PC-3 (cell line): Measurements from ENCODE around the gene RNU7-1. TPM values are rescaled to one million over a fixed set of nuclear protein-coding genes. Genes with fewer than 3 reads are reported as not detected.

Experiments
- ATAC-seq: fragments of 200-7000 bp; cut with Tn5 transposase; 2 replicates; pipeline ENCODE4 v1.9.1; 2020; ENCODE audit warnings: mild to moderate bottlenecking, moderate library complexity
- BruUV-seq: library from RNA; stranded (reverse); fragments of 400-500 nt; replicated peaks from 2 replicates; lab custom pipeline; 2021; lab: Mats Ljungman, UMichigan
- CTCF ChIA-PET: fragments of 300-600 bp; sonication (Branson Sonifier 250); formaldehyde crosslinking; loops from one replicate; lab custom pipeline; 2022; ENCODE audit warnings: antibody characterized with exemption; lab: Charles Lee
- POLR2A ChIA-PET: fragments of 300-600 bp; sonication (Branson Sonifier 250); formaldehyde crosslinking; loops from one replicate; lab custom pipeline; 2022; ENCODE audit warnings: antibody characterized with exemption; ENCODE audit not compliant: unreplicated experiment; lab: Charles Lee
- DNase-seq: peaks from one replicate; pipeline ENCODE4 v3.0.0-alpha.2; 2015
- H2AFZ ChIP-seq: fragments of 300-600 bp; sonication (generic); 2 replicates; pipeline ENCODE4 v1.6.0; 2016; ENCODE audit warnings: antibody characterized with exemption, low read length
- H3F3A ChIP-seq: fragments of 300-600 bp; sonication (generic); one replicate; pipeline ENCODE4 v1.6.0; 2017; ENCODE audit warnings: antibody characterized with exemption, low read length, control low read depth, mild to moderate bottlenecking; ENCODE audit not compliant: unreplicated experiment
- H3K27ac ChIP-seq: fragments of 300-600 bp; sonication (generic); 2 replicates; pipeline ENCODE4 v1.5.1; 2016; ENCODE audit warnings: mild to moderate bottlenecking, low read length
- H3K27me3 ChIP-seq: fragments of 300-600 bp; sonication (generic); 2 replicates; pipeline ENCODE4 v1.6.1; 2016; ENCODE audit warnings: low read length, mixed read lengths
- H3K36me3 ChIP-seq: fragments of 300-600 bp; sonication (generic); 2 replicates; pipeline ENCODE4 v1.6.1; 2016; ENCODE audit warnings: low read depth, mixed run types, low read length, mixed read lengths
- H3K4me1 ChIP-seq: fragments of 300-600 bp; sonication (generic); 2 replicates; pipeline ENCODE4 v1.5.1; 2016; ENCODE audit warnings: low read length; ENCODE audit not compliant: insufficient read depth
- H3K4me2 ChIP-seq: fragments of 300-600 bp; sonication (generic); 2 replicates; pipeline ENCODE4 v1.6.0; 2016; ENCODE audit warnings: low read length
- H3K4me3 ChIP-seq: fragments of 300-600 bp; sonication (generic); 2 replicates; pipeline ENCODE4 v1.5.1; 2016; ENCODE audit warnings: mild to moderate bottlenecking, low read length, mixed read lengths
- H3K79me2 ChIP-seq: fragments of 300-600 bp; sonication (generic); 2 replicates; pipeline ENCODE4 v1.6.1; 2017; ENCODE audit warnings: low read length, mixed read lengths
- H3K9ac ChIP-seq: fragments of 300-600 bp; sonication (generic); 2 replicates; pipeline ENCODE4 v1.6.0; 2016; ENCODE audit warnings: mild to moderate bottlenecking, low read length
- H3K9me2 ChIP-seq: fragments of 300-600 bp; sonication (generic); replicated peaks from 2 replicates; pipeline ENCODE4 v1.6.1; 2016; ENCODE audit warnings: mixed run types, low read length, mixed read lengths
- H3K9me3 ChIP-seq: fragments of 300-600 bp; sonication (generic); 2 replicates; pipeline ENCODE4 v1.6.1; 2016; ENCODE audit warnings: low read length, mixed read lengths
- H4K20me1 ChIP-seq: fragments of 300-600 bp; sonication (generic); 2 replicates; pipeline ENCODE4 v1.6.1; 2016; ENCODE audit warnings: low read length, mixed read lengths
- CTCF ChIP-seq: fragments of 300-600 bp; sonication (generic); conservative IDR thresholded peaks from 2 replicates; pipeline ENCODE4 v1.5.1; 2017; ENCODE audit warnings: antibody characterized with exemption, low read depth, mild to moderate bottlenecking, low read length
- EZH2 ChIP-seq: fragments of 300-600 bp; sonication (generic); IDR thresholded peaks from one replicate; pipeline ENCODE4 v1.6.1; 2017; ENCODE audit warnings: antibody characterized with exemption, mild to moderate bottlenecking, low read length; ENCODE audit not compliant: unreplicated experiment
- EZH2phosphoT487 ChIP-seq: fragments of 300-600 bp; sonication (generic); IDR thresholded peaks from 2 replicates; pipeline ENCODE4 v1.6.1; 2018; ENCODE audit warnings: mild to moderate bottlenecking, antibody characterized with exemption, low read length, borderline replicate concordance
- intact Hi-C: fragments of 100-400 bp; cut with micrococcal nuclease; formaldehyde crosslinking; loops from 2 replicates; pipeline ENCODE4 v1.9.0; 2023
- total RNA-seq: library from RNA; depleted of rRNA; stranded (reverse); fragments of >200 nt; gene quantifications from 2 replicates; pipeline ENCODE4 v1.2.3, GENCODE V29; 2014

RNU7-1 gene
- total RNA-seq, 1 experiment from 2014 or later: not detected

- ATAC-seq (no peak), DNase-seq (no peak)
- peaks cover 10% of the 10 kb centered on the region for H3K4me1 ChIP-seq
- ChIA-PET CTCF (no interaction called here), POLR2A (no interaction called here)
- H3K9me3 ChIP-seq: no peaks in the 10 kb centered on the region
- no peak overlapping the region for H2AFZ ChIP-seq
- H3K27me3 ChIP-seq: no peaks in the 10 kb centered on the region
- BruUV-seq: no TSS peak
- no peak overlapping the region for H3K4me3 ChIP-seq
- H4K20me1 ChIP-seq: no peaks in the 10 kb centered on the region
- intact Hi-C loops: no loop called here
- H3K79me2 ChIP-seq: peaks cover 5% of the 10 kb centered on the region; the same call in 1 of the 2 replicates
- H3K4me2 ChIP-seq: no peak overlapping the region
- H3K9ac ChIP-seq: no peak overlapping the region
- TF ChIP-seq EZH2phosphoT487: no peak
- TF ChIP-seq CTCF: no peak
- TF ChIP-seq EZH2: no peak
- H3K9me2 ChIP-seq: no peaks in the 10 kb centered on the region
- H3K36me3 ChIP-seq: no peaks in the 10 kb centered on the region
- no peak overlapping the region for H3K27ac ChIP-seq
- H3F3A ChIP-seq: peaks cover 3% of the 10 kb centered on the region
Observed at GRCh38 chr12:6950401-6950801, 6.8 kb downstream of the RNU7-1 start.

GRCh38 chr12:6950811-6951540 lies 7.4 kb downstream of the RNU7-1 start, which contains the start of gene PTPN6:
Gene PTPN6 (plus strand): TSS chr12:6951356. CDS start chr12:6951513, 157 bp downstream.
- no peaks in the 10 kb centered on the region for H3K9me3 ChIP-seq
- DNase-seq (no peak), ATAC-seq (no peak)
- BruUV-seq: no TSS peak
- H2AFZ ChIP-seq: no peak within 1 kb of the TSS
- H3K27me3 ChIP-seq: no peaks in the 10 kb centered on the region
- H3K9me2 ChIP-seq: no peaks in the 10 kb centered on the region
- H3K4me3 ChIP-seq: no peak within 1 kb of the TSS
- H3K79me2 ChIP-seq: no peaks in the 10 kb centered on the region
- no peak within 1 kb of the TSS for H3K27ac ChIP-seq
- POLR2A ChIA-PET: no interaction called here
- H3F3A ChIP-seq: no peaks in the 10 kb centered on the region
- no peak within 1 kb of the TSS for H3K4me2 ChIP-seq
- CTCF ChIA-PET: no interaction called here
- H3K4me1 ChIP-seq: peaks cover 5% of the 10 kb centered on the region
- H4K20me1 ChIP-seq: no peaks in the 10 kb centered on the region
- intact Hi-C loops: no loop called here
- TF ChIP-seq EZH2phosphoT487 (no peak), EZH2 (no peak), CTCF (no peak)
- H3K36me3 ChIP-seq: no peaks in the 10 kb centered on the region
- no peak within 1 kb of the TSS for H3K9ac ChIP-seq

- ChIA-PET CTCF (no interaction called here), POLR2A (no interaction called here)
- H3K79me2 ChIP-seq: no peaks in the 10 kb centered on the region
- no peak overlapping the region for H3K4me2 ChIP-seq
- no peak for DNase-seq
- no peaks in the 10 kb centered on the region for H3K36me3 ChIP-seq
- no peaks in the 10 kb centered on the region for H3K9me3 ChIP-seq
- ATAC-seq: no peak
- no peaks in the 10 kb centered on the region for H3F3A ChIP-seq
- BruUV-seq: no TSS peak
- no peak overlapping the region for H3K9ac ChIP-seq
- no peaks in the 10 kb centered on the region for H3K9me2 ChIP-seq
- no peak overlapping the region for H3K4me3 ChIP-seq
- no peaks in the 10 kb centered on the region for H4K20me1 ChIP-seq
- no peak overlapping the region for H3K27ac ChIP-seq
- TF ChIP-seq EZH2phosphoT487: no peak
- no peak for TF ChIP-seq EZH2
- no peak for TF ChIP-seq CTCF
- H3K4me1 ChIP-seq: 0 out of 2 replicates have a peak, but pooled peaks cover 3% of the 10 kb centered on the region
- H2AFZ ChIP-seq: no peak overlapping the region
- no peaks in the 10 kb centered on the region for H3K27me3 ChIP-seq
- intact Hi-C loops: no loop called here
Observed at GRCh38 chr12:6951551-6952120, 8.0 kb downstream of the RNU7-1 start.
